CD4-positive, alpha-beta T cell treated with Interleukin-1 beta for 1 hour (primary cell): ENCODE results near the gene STARD13.

Source experiments
- DNase-seq, 2 donors: peaks; one replicate each; pipeline ENCODE4 v3.0.0-alpha.2; 2020 to 2022

STARD13 gene

DNA sequence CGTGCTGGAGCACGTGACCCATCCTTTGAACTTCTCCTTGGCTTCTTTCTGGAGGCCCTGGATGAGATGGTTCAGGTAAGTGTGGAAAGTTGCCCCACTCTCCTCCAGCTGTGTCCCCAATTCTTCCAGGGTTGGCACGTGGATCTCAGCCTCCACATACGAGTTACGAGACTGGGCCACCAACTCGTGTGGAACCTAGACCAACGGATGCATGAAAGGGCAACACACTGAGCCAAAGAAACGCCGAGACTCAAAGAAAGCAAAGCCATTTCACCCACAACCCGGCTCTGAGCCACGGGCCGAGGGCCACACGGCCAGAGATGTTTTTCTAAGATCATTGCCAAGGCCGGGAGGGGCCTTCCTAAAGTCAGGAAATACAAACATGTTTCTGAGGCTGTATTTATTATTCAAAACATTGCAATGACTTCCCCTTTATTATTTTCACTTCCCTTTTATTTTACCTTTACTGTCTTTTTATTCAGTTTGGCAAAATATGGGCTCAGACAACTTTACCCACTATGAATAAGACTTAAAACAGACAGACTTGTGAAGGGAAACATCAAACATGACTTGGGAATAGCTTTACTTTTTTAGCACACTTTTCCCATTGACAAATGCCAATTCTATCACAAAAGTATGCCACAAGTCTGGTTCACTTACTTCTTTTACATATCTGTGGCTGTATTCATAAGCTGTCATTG is 174.7 kb downstream of the STARD13 start:
- DNase-seq, result no peak

DNA sequence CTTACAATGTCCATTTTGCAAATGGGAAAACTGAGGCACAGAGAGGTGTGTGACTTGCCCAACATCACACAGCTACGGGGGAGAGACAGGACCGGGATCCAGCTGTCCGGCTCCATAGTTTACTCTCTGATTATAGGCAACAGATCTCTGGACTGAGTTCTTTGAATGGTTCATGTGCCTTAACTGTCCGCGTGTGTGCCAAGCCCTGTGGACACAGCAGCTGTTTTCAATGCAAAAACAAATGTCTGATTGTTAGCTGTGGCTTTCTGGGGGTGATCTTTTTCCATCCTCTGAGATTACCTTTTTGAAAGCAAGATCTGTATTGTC is 175.2 kb downstream of the STARD13 start:
- no peak for DNase-seq

DNA sequence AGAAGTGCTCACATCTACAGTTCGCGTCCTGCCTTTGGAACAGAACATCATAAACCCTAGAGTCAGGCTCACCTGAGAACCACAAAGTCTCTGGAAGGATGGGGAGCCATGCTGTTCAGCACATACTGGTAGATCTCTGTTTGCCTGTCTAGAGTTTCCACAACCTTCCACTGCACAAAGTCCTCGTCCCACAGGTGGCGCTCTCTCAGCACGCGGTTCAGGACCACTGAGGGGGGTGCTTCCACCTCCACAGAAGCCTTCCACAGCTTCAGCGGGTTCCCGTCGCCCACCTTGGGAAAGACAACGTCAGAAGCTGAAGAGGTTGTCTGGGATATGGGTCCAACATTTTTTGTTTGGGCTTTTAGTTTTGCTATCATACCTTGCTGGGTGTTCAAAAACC is 175.8 kb downstream of the STARD13 start:
- no peak for DNase-seq

DNA sequence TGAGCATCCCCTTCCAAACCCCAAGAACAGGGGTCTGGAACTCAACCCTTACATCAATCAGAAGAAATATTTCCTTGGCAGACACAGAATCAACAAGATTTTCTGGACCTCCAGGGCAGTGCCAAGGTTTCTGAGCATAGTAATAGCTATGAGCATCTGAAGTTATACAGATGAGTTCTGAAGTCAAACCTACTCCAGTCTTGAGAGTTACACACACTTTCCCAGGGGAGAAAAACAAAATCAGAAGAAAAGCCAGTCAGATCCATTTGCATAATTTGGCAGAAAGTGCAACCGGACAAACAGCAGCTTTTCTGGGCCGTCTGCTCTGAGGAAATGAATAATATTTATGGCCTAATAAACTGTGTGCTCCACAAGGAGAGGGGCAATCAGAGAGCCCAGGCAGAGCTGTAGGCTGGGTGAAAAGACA is 176.3 kb downstream of the STARD13 start:
- no peak for DNase-seq

DNA sequence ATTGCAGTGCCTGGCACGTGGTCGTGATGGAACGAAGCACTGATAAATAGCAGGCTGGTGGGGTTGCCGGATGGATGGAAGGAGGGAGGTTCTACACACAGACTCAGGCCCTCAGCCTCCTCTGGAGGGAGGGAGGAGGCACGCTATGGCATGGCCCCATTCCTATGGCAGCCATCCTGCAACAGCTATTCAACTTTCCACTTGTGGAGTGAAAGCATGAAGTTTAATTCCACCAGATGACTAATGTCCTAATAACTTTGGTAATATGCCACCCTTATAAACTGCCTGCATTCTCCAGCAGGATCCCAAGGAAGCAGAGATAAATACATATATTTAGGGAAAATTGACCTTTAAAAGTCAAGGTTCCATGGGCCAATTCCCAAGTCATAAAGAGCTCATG is 176.9 kb downstream of the STARD13 start:
- no peak for DNase-seq

DNA sequence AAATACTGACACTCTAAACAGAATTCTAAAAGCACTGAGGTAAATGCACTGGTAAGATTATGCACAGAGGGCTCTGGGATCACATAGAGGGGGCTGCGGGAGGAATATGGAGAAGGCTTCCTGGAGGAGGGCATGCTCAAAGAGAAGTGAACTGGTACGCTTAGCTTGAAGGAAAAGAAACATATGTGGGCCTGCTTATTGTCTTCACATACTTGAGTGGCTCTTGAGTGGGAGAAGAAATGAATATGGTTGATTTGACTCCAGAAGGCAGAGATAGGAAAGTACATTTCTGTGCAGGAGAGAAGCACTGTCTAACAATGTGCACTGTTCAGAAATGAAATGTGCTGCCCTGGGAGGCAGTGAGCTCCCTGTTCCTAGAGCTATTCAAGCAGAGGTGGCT is 178.2 kb downstream of the STARD13 start:
- no peak for DNase-seq

DNA sequence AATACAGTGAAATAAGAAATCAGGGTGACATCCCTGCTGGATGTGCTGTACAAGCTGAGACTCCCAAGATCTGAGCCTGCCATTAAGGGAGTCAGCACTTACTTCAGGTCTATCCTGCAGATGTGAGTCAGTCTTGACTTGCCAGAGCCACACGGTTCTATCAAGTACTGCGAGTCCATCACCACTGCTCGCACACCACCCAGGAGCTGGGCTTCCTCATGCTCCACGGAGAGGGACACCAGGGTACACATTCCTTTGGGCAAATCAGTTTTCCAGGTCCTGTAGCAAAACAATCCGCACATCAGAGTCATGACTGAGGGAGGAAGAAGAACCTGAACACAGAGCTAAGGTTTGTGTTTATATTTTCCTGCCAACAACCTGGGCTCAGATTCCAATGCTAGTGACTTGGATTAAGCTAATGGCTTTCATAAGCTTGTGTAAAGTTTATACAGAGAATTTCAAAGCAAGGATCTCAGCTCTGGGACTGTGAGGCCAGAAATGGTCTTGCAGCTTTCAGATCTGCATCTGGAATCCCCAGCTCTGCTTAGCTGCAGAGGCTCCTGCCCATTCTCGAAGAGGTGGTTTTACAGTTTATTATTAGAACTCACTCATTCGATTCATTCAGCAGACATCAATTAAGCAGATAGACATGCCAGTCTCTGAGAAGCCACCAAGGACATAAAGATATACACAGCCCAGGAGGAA is 178.7 kb downstream of the STARD13 start:
- no peak for DNase-seq

DNA sequence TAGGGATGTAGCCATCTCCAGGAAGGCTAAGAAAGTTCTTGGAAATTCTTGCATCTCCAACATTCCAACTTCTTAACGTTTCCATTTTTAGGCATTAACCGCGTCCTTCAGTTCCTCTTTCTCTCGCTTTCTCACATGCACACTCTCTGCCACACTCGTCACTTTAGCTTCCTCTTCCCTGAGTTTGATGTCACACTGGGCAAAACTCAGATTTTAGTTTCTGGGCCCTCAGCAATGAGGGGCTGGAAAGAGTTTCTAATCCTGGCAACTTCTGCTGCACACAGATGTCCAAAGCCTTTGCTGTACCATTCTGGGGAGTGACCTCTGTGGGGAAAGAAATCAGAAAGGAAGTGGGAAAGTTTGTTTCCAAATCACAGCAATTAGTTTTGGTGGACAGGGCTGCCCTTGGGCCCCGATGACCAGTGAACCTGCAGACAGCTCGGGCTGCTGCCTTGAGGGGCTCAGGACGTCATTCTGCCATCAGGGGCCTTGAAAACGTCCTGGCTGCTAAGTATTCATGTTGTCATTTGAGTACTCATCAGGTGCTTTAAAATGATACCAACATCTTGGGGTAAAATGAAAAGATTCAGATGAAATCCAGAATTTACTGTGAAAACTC is 180.1 kb downstream of the STARD13 start:
- no peak for DNase-seq

DNA sequence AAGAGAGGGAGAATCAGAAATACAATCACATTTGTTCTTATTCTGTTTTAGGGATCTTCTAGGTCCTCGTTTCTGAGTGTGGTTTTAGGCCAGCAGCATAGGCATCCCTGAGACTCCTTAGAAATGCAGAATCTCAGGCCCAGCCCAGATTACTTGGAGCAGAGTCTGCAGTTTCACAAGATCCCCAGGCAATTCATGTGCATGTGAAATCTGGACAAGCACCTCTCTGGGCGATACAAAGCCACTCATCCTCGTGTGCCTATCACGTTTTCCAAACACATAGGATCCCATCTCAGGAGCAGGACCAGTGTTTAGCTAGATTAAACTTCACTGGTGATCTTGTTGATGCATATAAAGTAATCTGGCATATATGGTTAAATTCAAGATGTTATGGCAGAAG is 182.1 kb downstream of the STARD13 start:
- no peak for DNase-seq

DNA sequence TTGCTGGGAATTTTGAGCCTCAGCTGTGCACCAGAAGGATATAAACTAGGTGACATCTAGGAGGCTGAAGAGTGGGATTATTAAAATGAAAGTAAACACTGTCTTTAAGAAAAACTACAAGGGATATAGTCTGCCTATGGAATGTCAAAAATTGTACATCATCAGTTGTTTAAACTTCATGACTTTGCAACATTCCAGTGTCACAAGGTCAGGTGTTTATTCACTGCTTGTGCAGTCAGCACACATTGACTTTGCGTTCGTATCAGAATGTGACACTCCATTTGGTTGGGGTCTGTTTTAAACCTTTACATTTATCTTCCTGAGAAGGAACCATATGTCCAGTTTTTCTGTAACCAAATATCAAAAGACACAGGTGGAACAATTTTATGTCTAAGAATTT is 183.7 kb downstream of the STARD13 start:
- DNase-seq, result no peak

DNA sequence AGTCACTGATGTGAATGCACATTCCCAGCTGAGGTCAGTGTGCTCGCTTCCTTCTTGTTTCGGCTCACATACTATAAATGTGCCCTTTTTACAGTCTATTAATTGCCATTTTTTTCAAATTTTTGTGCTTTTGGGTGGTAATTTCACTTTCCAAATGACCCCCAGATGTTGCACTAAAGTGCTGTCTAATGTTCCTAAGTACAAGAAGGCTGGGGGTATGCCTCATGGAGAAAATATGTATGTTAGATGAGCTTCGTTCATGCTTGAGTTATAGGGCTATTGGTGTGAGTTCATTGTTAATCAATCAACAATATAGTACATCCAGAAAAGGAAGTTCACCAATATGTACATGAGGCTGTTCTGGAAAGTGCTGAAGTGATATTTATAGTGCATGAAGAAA is 184.7 kb downstream of the STARD13 start:
- DNase-seq, result no peak

DNA sequence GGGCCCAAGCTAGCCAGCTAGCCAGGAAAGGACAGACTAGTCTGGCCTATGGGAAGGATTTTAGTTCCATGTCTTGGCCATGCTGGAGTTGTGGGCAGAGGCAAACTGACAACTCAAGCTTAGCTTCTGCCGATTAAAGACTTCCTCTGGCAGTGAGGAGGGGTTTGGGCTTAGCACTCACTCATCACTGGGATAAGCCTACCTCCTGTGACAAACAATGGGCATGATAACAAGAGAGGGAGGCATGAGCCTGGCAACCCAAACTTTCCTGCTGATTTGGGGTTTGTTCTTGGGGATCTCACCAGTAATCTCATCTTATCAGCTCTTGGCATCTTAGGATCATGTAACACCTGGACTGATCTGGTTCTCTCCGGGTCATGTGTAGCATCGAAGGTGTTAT is 185.7 kb downstream of the STARD13 start:
- no peak for DNase-seq

DNA sequence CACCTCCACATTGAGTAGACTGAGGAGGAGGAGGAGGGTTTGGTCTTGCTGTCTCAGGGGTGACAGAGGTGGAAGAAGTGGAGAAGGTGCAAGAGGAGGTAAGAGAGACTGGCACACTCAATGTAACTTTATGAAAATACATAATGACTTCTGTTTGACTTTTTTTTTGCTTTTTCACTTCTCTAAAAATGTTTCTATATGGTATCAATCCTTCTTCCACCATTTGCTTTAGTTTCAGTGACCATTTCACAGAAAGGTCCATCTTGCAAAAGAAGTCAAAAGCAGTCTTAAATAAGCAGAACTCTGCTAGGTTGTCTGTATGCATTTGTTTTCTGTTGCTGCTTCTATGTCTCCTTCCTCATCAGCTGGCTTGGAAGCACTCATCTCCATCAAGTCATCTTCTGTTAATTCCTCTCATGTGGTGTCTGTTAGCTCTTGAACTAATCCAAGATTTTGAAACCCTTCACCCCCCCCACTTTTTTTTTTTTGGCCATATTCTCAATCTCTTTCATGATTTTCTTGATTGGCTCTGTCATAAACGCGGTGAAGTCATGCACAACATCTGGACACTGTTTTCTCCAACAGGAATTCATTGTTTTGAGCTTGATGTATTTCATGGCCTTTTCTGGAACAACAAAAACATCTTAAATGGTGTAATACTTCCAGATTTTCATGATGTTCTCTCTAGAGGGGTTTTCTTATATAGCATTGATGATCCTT is 188.5 kb downstream of the STARD13 start:
- no peak for DNase-seq

DNA sequence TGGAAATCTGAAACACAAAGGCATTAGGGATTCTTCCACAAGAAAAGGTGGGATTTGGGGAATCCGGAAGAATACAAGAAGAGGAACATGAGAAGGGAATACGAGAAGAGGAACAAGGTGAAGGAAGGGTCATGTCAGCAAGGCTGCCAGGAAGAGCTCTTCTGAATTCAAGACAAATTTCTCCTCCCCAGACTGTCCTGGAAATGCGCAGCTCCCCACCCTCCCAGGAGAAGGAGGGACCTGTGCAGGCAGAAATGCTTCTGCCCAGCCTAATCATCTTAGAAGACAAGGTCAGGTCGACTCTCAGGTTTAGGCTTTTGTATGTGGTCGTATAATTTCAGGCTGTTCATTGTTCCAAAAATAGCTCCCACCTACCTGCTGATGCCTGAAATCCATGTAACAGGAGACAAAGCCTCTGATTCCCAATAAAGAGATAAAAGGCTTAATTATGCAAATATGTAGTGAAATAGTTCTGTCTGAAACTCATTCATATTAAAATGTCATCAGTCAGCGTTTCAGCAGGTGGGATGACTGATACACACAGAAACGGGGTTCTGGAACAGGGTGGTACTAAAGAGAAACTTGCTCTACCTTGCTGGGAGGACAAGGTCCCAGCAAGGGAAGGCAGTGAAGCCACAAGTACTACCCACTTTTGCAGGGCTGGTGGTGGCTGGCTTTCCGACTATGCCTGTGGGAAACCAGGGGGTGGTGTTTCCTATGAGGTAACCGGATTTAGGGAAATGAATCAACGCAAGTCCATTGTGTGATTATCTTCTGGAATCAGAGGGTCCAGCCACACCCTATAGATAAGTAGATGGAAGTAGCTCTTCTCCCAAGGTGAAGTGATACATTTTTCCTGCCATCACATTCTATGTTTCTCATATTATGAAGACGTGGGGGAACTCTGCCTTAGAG is 193.2 kb downstream of the STARD13 start:
- no peak for DNase-seq

DNA sequence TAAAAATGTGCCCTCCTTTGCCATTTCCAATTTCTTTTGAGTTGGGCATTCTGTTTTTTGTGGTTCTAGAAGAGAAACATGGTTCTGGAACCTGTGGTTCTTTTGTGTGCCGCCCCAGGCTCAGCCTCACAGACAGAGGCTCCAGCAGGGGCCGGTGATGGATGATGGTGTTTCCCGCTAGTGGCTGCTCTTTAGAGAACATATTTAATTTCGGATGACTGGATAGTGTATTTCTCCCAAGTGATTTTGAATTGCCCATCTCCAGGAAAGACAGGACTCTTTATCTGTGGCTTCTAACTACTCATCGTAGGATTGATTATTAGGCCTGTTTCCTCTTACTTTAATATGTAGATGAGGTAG is 194.2 kb downstream of the STARD13 start:
- DNase-seq, result no peak

DNA sequence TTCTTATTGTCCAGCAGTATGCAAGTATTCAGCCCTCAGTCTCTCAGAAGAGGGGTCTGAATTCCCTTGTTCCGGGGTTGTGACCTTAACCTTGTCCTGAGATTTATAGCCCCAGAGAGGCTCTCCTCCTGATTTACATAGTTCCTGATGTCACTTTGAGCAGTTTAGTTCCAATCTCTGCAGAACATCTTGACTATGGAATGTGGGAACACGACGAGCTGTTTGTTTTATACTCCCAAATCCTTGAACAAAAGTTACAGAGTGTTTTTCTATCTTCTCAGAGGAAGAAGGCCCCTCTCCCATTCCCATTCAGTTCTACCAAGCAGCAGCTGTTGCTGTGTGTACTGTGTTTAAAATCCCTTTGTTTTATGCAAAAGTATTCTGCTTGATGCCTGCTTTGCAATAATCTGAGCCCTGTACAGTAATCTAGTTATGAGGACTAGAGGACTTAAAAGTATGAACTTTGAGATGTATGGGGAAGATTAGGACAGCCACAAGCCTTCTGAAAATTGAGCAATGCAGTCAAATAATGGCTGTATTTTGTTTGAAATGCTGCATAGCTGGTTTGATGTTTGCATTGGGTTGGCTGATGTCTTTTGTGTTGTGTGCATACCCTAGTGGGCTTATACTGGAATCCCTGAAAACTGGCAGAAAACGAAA is 194.7 kb downstream of the STARD13 start:
- no peak for DNase-seq

DNA sequence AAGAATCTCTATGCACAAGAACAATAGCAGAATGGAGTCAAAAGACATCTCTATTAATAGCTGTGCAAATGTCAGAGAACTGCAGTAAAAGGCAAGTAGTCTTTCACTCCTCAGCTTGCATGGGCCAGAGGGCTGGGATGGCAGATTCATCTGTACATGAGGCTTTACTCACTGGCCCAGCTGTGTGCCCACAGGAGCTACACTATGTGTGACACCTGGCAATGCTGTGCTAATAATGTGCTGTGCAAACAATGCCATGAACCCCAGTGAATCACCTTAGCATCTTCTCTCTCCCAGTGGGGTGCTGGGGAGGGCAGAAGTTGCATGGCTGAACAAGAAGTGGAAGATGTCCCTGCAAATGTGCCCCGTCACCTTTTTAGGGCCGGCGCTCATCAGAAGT is 196.2 kb downstream of the STARD13 start:
- no peak for DNase-seq

DNA sequence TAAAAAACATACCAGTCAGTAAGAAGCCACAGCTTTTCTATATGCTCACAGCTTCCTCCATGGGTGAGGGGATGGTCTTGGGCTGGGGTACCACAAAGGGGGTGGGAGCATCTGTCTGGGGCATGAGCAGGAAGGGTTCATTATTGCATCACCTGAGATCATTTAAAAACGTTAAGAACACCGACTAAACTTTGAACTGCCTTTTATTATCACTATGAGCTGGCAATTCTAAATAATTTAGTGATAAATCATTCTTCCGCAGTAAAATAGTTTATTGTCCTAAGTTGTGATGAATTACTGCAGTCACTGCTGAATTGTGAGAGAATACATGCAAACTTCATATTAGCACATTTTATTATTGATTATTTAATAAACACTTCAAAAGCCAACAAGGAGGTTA is 197.8 kb downstream of the STARD13 start:
- no peak for DNase-seq

DNA sequence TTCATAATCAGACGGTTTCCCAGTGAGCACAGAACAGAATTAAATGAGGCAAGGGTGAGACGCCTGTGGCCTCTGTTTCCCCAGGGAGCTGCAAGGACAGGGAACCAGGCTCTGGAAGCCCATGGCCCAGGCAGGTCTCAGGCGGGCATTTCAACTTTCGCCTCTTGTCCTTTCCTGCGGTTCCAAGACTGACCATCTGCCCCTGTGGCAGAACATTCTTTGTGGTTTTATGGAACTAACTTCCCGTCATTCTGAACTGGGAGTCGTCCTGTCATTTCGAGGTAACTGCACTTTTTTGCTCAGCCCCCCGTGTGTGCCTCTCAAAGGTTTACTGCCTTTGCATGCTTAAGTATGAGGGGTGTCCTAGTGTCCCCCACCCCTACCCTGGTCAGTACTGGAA is 198.5 kb downstream of the STARD13 start:
- DNase-seq, result no peak

DNA sequence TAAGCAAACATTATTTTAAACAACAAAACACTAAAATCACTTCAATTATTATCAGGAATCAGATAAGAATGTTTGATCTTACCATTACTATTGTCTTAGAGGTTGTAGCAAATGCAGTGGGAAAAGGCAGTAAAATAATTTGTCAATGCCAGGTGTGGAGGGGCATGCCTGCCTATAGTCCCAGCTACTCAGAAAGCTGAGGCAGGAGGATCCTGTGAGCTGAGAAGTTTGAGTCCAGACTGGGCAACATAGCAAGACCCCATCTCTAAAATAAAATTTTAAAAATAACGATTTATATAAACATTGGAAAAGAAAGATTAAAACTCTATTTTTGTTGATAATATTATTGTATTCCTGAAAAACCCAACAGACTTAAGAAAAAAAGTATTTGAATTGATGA is 202.5 kb downstream of the STARD13 start:
- no peak for DNase-seq

DNA sequence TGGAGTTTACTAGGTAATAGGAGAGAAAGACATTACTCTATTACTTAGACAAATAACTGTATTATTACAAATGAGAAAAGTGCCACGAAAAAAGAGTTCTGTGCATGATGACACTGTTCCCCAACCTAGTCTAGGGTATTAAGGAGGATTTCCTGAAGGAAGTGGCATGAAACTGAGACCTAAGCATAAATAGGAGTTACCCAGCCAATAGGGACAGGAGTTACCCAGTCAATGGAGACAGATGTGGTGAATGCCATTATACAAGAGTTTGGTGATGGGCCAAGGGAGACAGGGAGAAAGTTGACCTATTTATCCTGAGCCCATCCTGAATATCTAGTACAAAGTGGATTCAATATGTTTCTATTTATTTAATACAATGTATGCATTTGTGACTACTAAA is 203.9 kb downstream of the STARD13 start:
- DNase-seq, result no peak

DNA sequence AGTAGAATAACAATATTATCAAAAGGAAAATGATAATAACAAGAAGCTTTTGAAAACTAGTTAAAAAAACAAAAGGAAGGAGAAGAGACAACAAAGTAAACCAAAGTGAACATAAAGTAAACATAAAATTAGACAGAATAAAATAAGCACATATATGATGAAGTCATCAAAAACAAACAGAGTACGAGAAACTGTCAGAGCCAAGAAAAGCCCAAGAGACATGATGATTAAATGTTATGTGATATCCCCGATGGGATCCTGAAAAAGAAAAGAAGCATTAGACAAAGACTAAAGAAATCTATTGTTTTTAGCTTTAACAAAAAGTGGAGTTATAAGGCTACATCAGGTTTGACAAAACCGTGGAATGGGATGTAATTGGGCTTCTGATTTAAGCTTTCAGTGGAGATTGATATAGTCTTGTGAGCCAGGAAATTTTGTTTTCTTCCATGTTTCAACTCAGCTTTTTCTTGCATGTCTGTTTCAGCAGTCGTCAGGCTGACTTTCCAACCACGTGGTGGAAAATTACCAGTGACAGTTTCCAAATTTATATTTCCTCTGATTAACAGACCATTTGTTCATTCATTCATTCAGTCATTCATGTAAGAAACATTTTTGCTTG is 204.5 kb downstream of the STARD13 start:
- no peak for DNase-seq
